ENCODE data around the gene ARHGAP26.

The ARHGAP26 gene

GRCh38 chr5:143177263-143177983, 407.2 kb downstream of the ARHGAP26 start:
- peak; percentile 94 for DNase-seq

- DNase-seq = no peak
These were observed 409.1 kb downstream of the ARHGAP26 start for GRCh38 chr5:143179126-143179740.

- no peak for DNase-seq
These were observed 410.6 kb downstream of the ARHGAP26 start for GRCh38 chr5:143180751-143181150.

- DNase-seq = no peak
These were observed 411.0 kb downstream of the ARHGAP26 start for GRCh38 chr5:143181173-143181572.

GRCh38 chr5:143182106-143182505, 411.9 kb downstream of the ARHGAP26 start:
- no peak for DNase-seq

GRCh38 chr5:143182901-143183820, 413.0 kb downstream of the ARHGAP26 start:
- DNase-seq = no peak

GRCh38 chr5:143183989-143184388, 413.8 kb downstream of the ARHGAP26 start:
- DNase-seq = no peak

- DNase-seq = no peak
These were observed 416.4 kb downstream of the ARHGAP26 start for GRCh38 chr5:143186623-143187022.

- DNase-seq = no peak
These were observed 417.3 kb downstream of the ARHGAP26 start for GRCh38 chr5:143187495-143187894.

GRCh38 chr5:143188083-143188482, 417.9 kb downstream of the ARHGAP26 start:
- no peak for DNase-seq

GRCh38 chr5:143188692-143189091, 418.5 kb downstream of the ARHGAP26 start:
- no peak for DNase-seq

- no peak for DNase-seq
These were observed 420.2 kb downstream of the ARHGAP26 start for GRCh38 chr5:143190260-143190810.

GRCh38 chr5:143191720-143192119, 421.5 kb downstream of the ARHGAP26 start:
- DNase-seq = no peak

- no peak for DNase-seq
These were observed 422.2 kb downstream of the ARHGAP26 start for GRCh38 chr5:143192191-143192900.

- no peak for DNase-seq
These were observed 424.0 kb downstream of the ARHGAP26 start for GRCh38 chr5:143194206-143194605.

- no peak for DNase-seq
These were observed 424.5 kb downstream of the ARHGAP26 start for GRCh38 chr5:143194713-143195112.

- DNase-seq = no peak
These were observed 425.3 kb downstream of the ARHGAP26 start for GRCh38 chr5:143195491-143195890.

GRCh38 chr5:143196601-143197259, 426.6 kb downstream of the ARHGAP26 start:
- no peak for DNase-seq

GRCh38 chr5:143197260-143197656, 427.1 kb downstream of the ARHGAP26 start:
- no peak for DNase-seq

GRCh38 chr5:143198332-143198731, 428.2 kb downstream of the ARHGAP26 start:
- no peak for DNase-seq

GRCh38 chr5:143199161-143199560, 429.0 kb downstream of the ARHGAP26 start:
- no peak for DNase-seq

GRCh38 chr5:143199843-143200242, 429.7 kb downstream of the ARHGAP26 start:
- DNase-seq = no peak

Data from amniotic stem cell (primary cell).